GM18519 (cell line): Measurements from ENCODE around the gene ZNF146.
"Not testable (repeated sequence)": the region's sequence is repeated elsewhere in the genome, so short reads cannot be mapped to it uniquely, and the experiment has no call there.

ENCODE experiments used
- ATAC-seq: cut with Tn5 transposase; IDR thresholded peaks from one replicate; pipeline ENCODE4 v1.9.1; 2021; ENCODE audit warnings: mild to moderate bottlenecking, moderate library complexity; ENCODE audit not compliant: unreplicated experiment, low FRiP score

ZNF146 gene

GRCh38 chr19:36225219-36225892, 10.4 kb downstream of the ZNF146 start:
- ATAC-seq, result no peak

GRCh38 chr19:36233626-36234025, 18.7 kb downstream of the ZNF146 start:
- ATAC-seq, result not testable (repeated sequence)

GRCh38 chr19:36236304-36236945, 21.5 kb downstream of the ZNF146 start:
- ATAC-seq, result no peak

- ATAC-seq, result no peak
These were observed 22.0 kb downstream of the ZNF146 start for GRCh38 chr19:36236946-36237310.

- no peak for ATAC-seq
These were observed 29.2 kb downstream of the ZNF146 start for GRCh38 chr19:36244066-36244465.

- no peak for ATAC-seq
These were observed 30.5 kb downstream of the ZNF146 start for GRCh38 chr19:36245210-36246005.

GRCh38 chr19:36246006-36246481, 31.1 kb downstream of the ZNF146 start:
- ATAC-seq, result no peak

GRCh38 chr19:36252047-36252446, 37.1 kb downstream of the ZNF146 start:
- ATAC-seq, result no peak

GRCh38 chr19:36254848-36255247, 39.9 kb downstream of the ZNF146 start:
- ATAC-seq, result no peak

- ATAC-seq, result no peak
These were observed 40.4 kb downstream of the ZNF146 start for GRCh38 chr19:36255316-36255715.

- no peak for ATAC-seq
These were observed 41.2 kb downstream of the ZNF146 start for GRCh38 chr19:36256064-36256463.

GRCh38 chr19:36256853-36257519, 42.1 kb downstream of the ZNF146 start:
- ATAC-seq, result no peak

GRCh38 chr19:36257520-36257876, 42.6 kb downstream of the ZNF146 start:
- ATAC-seq, result no peak

- ATAC-seq, result no peak
These were observed 43.3 kb downstream of the ZNF146 start for GRCh38 chr19:36258028-36258875.

- ATAC-seq, result no peak
These were observed 44.3 kb downstream of the ZNF146 start for GRCh38 chr19:36259211-36259610.

- ATAC-seq, result no peak
These were observed 50.2 kb downstream of the ZNF146 start for GRCh38 chr19:36265064-36265463.

- no peak for ATAC-seq
These were observed 51.0 kb downstream of the ZNF146 start for GRCh38 chr19:36265856-36266374.

GRCh38 chr19:36266375-36266961, 51.6 kb downstream of the ZNF146 start:
- ATAC-seq, result no peak

- no peak for ATAC-seq
These were observed 52.3 kb downstream of the ZNF146 start for GRCh38 chr19:36267061-36267845.
